NCI-H1930 (cell line): ENCODE data around the gene RASA1.
"Not testable (repeated sequence)": the region's sequence is repeated elsewhere in the genome, so short reads cannot be mapped to it uniquely, and the experiment has no call there.

ENCODE experiments used
- DNase-seq, 2 experiments: peaks; one replicate each; lab custom pipeline; 2025; lab: John Stamatoyannopoulos, UW

The RASA1 gene

GRCh38 chr5:87267574-87268125 lies at the start of gene RASA1:
RASA1 (plus strand) TSS chr5:87267883; CDS start chr5:87268452, 569 bp downstream.
- DNase-seq, result peak; percentile 78 to 85

DNA sequence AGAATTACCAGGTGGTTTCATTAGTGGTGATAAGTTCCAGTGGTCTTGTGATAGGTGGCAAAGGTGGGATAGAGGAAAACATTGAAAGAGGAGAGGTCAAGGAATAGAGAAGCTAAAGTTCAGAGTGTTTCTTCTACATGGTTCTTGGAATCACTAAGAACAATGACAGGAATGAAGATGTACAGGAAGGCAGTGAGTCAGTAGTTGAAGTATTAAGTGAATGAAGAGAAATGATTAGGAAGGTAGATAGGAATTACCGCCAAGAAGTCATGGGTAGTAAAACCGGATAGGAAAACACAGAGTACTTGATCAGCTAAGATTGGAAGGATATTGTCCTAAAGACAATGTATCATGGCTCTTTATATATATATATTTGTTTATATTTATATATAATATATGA lies 37.9 kb upstream of the RASA1 start:
- DNase-seq, result no peak

DNA sequence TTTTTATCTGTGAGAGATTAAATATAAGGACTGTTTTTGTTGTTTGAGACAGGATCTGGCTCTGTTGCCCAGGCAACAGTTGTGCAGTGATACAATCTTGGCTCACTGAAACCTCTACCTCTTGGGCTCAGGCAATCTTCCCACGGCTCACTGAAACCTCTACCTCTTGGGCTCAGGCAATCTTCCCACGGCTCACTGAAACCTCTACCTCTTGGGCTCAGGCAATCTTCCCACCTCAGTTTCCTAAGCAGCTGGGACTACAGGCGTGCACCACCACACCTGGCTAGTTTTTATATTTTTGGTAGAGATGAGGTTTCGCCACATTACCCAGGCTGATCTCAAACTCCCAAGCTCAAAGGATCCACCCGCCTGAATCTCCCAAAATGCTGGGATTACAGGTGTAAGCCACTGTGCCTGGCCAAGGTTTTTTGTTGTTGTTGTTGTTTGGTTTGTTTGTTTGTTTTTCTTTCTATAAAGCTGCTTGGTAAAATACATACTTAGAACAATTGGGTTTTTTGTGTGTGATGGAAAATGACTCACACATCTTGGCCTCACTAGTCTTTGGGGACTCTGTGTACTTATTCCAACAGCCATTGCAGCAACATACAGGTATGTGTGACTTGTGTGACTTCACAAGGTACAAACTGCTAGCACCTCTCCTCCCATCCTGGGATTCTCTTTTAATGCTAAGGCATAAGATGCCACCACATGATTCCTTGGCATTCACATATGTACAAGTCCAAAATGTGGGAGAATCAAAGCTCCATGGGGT lies 36.5 kb upstream of the RASA1 start:
- no peak for DNase-seq

GRCh38 chr5:87233143-87233542 lies 34.5 kb upstream of the RASA1 start:
- no peak for DNase-seq

- DNase-seq, result no peak
These were observed 26.1 kb upstream of the RASA1 start for GRCh38 chr5:87241555-87241954.

GRCh38 chr5:87242242-87242641 lies 25.4 kb upstream of the RASA1 start:
- DNase-seq, result no peak

GRCh38 chr5:87243161-87243844 lies 24.4 kb upstream of the RASA1 start:
- DNase-seq, result no peak

GRCh38 chr5:87245451-87245850 lies 22.2 kb upstream of the RASA1 start:
- DNase-seq, result no peak

- DNase-seq, result no peak
These were observed 21.6 kb upstream of the RASA1 start for GRCh38 chr5:87246061-87246460.

DNA sequence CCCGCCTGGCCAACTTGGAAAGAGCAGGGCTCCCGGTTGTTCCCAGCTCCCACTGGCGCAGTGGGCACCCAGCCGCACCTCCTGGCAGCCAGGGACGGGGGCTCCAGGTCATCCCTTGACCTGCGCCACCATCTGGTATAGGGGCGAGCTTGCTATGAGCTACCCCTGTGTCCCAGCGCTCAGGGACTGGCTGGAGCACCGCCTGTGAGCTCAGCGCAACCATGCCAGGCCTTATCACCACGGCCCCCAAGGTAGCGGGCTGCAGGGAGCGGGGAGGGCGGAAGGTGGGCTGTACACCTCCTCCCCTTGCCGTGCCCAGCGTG lies 15.4 kb upstream of the RASA1 start:
- no peak for DNase-seq

GRCh38 chr5:87254035-87254434 lies 13.6 kb upstream of the RASA1 start:
- DNase-seq, result no peak

DNA sequence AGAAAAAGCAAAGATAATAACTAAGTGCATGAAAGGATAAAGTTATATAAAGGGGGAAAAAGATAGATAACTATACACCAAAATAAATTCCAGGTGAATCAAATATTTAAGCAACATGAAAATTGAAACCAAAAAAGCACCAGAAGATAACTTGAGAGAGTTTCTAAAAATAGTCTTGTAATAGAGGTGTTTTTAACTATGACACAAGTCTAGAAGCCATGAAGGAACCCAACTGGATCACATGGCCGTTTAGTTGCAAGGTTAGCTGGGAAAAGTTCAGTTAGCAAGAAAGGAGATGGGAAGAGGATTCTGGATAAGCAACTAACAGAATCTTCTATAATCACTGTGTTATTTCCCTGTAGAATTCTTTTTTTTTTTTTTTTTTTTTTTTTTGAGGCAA lies 9.2 kb upstream of the RASA1 start:
- DNase-seq, result no peak

GRCh38 chr5:87260604-87261192 lies 7.0 kb upstream of the RASA1 start:
- DNase-seq, result no peak

GRCh38 chr5:87263498-87263897 lies 4.2 kb upstream of the RASA1 start:
- DNase-seq, result no peak

GRCh38 chr5:87266914-87267573 lies 639 bp upstream of the RASA1 start:
- DNase-seq, result no peak

- DNase-seq, result peak; percentile 4 to 9
These were observed 665 bp downstream of the RASA1 start for GRCh38 chr5:87268126-87268969.

DNA sequence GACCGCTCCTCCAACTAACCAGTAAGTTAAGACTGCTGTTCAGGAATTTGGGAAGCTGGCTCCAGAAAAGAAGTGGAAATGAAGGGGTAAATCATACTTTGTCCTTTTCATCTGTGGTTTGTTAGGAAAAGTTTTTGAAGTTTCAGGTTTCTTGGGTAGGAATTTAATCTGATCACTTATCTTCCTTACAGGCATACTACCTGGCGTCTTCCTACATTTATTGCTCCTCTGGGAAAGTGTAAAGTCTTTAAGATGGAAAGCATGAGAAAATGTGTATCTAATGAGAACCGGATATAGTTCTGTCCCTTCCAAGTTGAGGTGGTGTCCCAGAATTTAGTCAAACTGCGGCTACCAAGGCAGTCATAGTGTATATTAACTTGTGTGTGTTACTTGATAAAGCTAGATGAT lies 1.3 kb downstream of the RASA1 start:
- no peak for DNase-seq

- not testable (repeated sequence) for DNase-seq
These were observed 3.2 kb downstream of the RASA1 start for GRCh38 chr5:87270888-87271287.

- DNase-seq, result no peak
These were observed 9.0 kb downstream of the RASA1 start for GRCh38 chr5:87276655-87277054.

DNA sequence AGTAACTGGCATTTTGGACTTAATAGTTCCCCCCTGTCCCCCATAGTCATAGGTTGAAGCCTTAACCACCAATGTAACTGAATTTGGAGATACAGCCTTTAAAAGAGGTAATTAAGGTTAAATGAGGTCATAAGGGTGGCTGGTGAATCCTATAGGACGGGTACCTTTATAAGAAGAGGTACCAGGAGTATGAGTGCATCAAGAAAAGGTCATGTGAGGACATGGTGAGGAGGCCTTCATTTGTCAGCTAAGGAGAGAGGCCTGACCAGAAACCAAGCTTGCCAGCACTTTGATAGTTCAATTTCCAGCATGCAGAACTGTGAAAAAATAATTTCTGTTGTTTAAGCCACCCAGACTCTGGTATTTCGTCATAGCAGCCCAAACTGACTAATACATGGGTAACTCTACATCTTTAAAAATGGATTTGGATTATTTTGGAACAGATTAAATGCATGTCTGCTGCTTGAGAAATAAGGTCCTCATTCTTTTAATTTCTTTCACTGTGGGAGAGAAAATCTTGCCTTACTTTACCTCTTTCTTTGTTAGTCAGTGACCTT lies 9.7 kb downstream of the RASA1 start:
- DNase-seq, result no peak

DNA sequence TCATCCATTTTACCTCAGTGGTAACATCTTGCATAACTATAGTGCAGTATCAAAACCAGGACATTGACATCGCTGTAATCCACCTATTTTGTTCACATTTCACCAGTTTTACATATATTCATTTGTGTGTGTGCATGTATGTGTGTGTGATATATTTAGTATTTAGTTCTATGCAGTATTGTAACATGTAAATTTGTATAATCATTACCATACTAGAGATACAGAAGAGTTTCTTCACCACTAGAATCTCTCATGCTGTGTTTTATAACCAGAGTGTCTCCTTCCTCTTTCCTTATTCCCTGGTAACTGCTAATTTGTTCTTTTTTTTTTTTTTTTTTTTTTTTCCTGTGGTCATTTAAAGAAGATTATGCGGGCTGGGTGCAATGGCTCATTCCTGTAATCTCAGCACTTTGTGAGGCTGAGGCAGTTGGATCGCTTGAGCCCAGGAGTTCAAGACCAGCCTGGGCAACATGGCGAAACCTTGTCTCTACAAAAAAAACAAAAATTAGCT lies 11.0 kb downstream of the RASA1 start:
- DNase-seq, result no peak
